Spleen (tissue), 7 donors: ENCODE results near the gene SIM2.

Experiments
- CTCF ChIP-seq, 11 experiments: fragments of 200-600 bp in 7 of 11; fragments of 450-650 bp in 4 of 11; sonication (generic) in 4 of 11; IDR thresholded peaks in 8 of 11; conservative IDR thresholded peaks in 3 of 11; 1 replicate in 7 of 11; 2 replicates in 4 of 11; pipeline versions ENCODE4 v1.4.0 to v1.8.0; 2016 to 2021; ENCODE audit warnings: antibody characterized with exemption in 11 of 11, inconsistent platforms in 4 of 11, mild to moderate bottlenecking in 1 of 11
- POLR2A ChIP-seq, 3 donors: fragments of 450-650 bp; IDR thresholded peaks; one replicate each; pipeline ENCODE4 v1.5.1; 2017; ENCODE audit warnings: antibody characterized with exemption in 3 of 3, mild to moderate bottlenecking in 1 of 3
- donor health status: DM: no; HTN: no; CAD: no; lungs with moderate emphysema.
- donor health status: DM: no; HTN: no; CAD: no.
- donor health status: DM: no; HTN: no; CAD: no.

GRCh38 chr21:36705679-36706481, 7.0 kb downstream of the SIM2 start:
- no peak for TF ChIP-seq CTCF (IDR thresholded peaks at IDR 0.05 in 8 of 11, conservative IDR thresholded peaks at IDR 0.05 in 3 of 11)
- no peak for TF ChIP-seq POLR2A (IDR thresholded peaks at IDR 0.05)
